Trophoblast cell (in vitro differentiated cells and primary cell): ENCODE measurements around the gene FHOD3.

ENCODE experiments used
- DNase-seq, 2 donors: peaks; one replicate each; pipeline ENCODE4 v3.0.0-alpha.2; 2016
- H2AFZ ChIP-seq: 2 replicates; pipeline ENCODE4 v1.6.1; 2013; ENCODE audit warnings: low read length, moderate library complexity, mild to moderate bottlenecking; ENCODE audit not compliant: insufficient read depth, poor library complexity
- H2AK5ac ChIP-seq: 2 replicates; pipeline ENCODE4 v1.6.1; 2013; ENCODE audit warnings: mild to moderate bottlenecking, low read length
- H2BK120ac ChIP-seq: 2 replicates; pipeline ENCODE4 v1.6.1; 2013; ENCODE audit warnings: low read length, mild to moderate bottlenecking, moderate library complexity; ENCODE audit not compliant: insufficient read depth, poor library complexity
- H2BK12ac ChIP-seq: 2 replicates; pipeline ENCODE4 v1.6.1; 2013; ENCODE audit warnings: mild to moderate bottlenecking, low read length, moderate library complexity
- H2BK5ac ChIP-seq: 2 replicates; pipeline ENCODE4 v1.6.1; 2013; ENCODE audit warnings: low read length, low read depth, moderate library complexity, mild to moderate bottlenecking; ENCODE audit not compliant: poor library complexity
- H3K14ac ChIP-seq: 2 replicates; pipeline ENCODE4 v1.6.1; 2013; ENCODE audit warnings: mild to moderate bottlenecking, low read length
- H3K18ac ChIP-seq: 2 replicates; pipeline ENCODE4 v1.6.1; 2013; ENCODE audit warnings: mild to moderate bottlenecking, low read length
- H3K23ac ChIP-seq: 2 replicates; pipeline ENCODE4 v1.6.1; 2013; ENCODE audit warnings: low read length
- H3K27ac ChIP-seq: 2 replicates; pipeline ENCODE4 v1.5.1; 2013; ENCODE audit warnings: low read depth, mild to moderate bottlenecking, inconsistent platforms, low read length, moderate library complexity
- H3K27me3 ChIP-seq: 2 replicates; pipeline ENCODE4 v1.6.1; 2013; ENCODE audit warnings: inconsistent platforms, mild to moderate bottlenecking, low read length, moderate library complexity; ENCODE audit not compliant: insufficient read depth
- H3K36me3 ChIP-seq, 2 experiments: 1 replicate in 1 of 2; 2 replicates in 1 of 2; pipeline ENCODE4 v1.6.1; 2013; ENCODE audit warnings: low read length in 2 of 2, mild to moderate bottlenecking in 2 of 2, moderate library complexity in 1 of 2; ENCODE audit not compliant: insufficient read depth in 2 of 2, control insufficient read depth in 1 of 2
- H3K4ac ChIP-seq: 2 replicates; pipeline ENCODE4 v1.6.1; 2013; ENCODE audit warnings: low read depth, mild to moderate bottlenecking, low read length, moderate library complexity
- H3K4me1 ChIP-seq, 2 experiments: 1 replicate in 1 of 2; 2 replicates in 1 of 2; pipeline ENCODE4 v1.6.1; 2013; ENCODE audit warnings: low read length in 2 of 2, mild to moderate bottlenecking in 2 of 2, moderate library complexity in 1 of 2; ENCODE audit not compliant: insufficient read depth in 2 of 2, control insufficient read depth in 1 of 2
- H3K4me2 ChIP-seq: 2 replicates; pipeline ENCODE4 v1.6.1; 2013; ENCODE audit warnings: inconsistent platforms, mild to moderate bottlenecking, low read length, moderate library complexity
- H3K4me3 ChIP-seq: 2 replicates; pipeline ENCODE4 v1.5.1; 2013; ENCODE audit warnings: mild to moderate bottlenecking, low read depth, low read length, inconsistent platforms
- H3K79me1 ChIP-seq: one replicate; pipeline ENCODE4 v1.6.1; 2013; ENCODE audit warnings: low read length
- H3K79me2 ChIP-seq: 2 replicates; pipeline ENCODE4 v1.6.1; 2013; ENCODE audit warnings: low read length, mild to moderate bottlenecking; ENCODE audit not compliant: control insufficient read depth, insufficient read depth, poor library complexity
- H3K9ac ChIP-seq: 2 replicates; pipeline ENCODE4 v1.6.1; 2013; ENCODE audit warnings: mild to moderate bottlenecking, low read length
- H3K9me3 ChIP-seq: 2 replicates; pipeline ENCODE4 v1.6.1; 2013; ENCODE audit warnings: low read depth, mild to moderate bottlenecking, control low read depth, inconsistent platforms, low read length; ENCODE audit not compliant: insufficient read depth
- H4K12ac ChIP-seq: 2 replicates; pipeline ENCODE4 v1.6.1; 2013; ENCODE audit warnings: low read depth, mild to moderate bottlenecking, low read length, moderate library complexity
- H4K8ac ChIP-seq: 2 replicates; pipeline ENCODE4 v1.6.1; 2013; ENCODE audit warnings: low read depth, mild to moderate bottlenecking, low read length, moderate library complexity
- H4K91ac ChIP-seq: one replicate; pipeline ENCODE4 v1.6.1; 2013; ENCODE audit warnings: low read depth, mild to moderate bottlenecking, low read length, moderate library complexity
- WGBS: extraction: QIAGEN DNeasy Blood & Tissue Kit; methylation state at CpG from one replicate; pipeline ENCODE4 v1.1.7; 2013; ENCODE audit warnings: missing lambda C conversion rate; ENCODE audit not compliant: insufficient read length, insufficient coverage; ENCODE audit errors: extremely low coverage; 5-methylcytosine and 5-hydroxymethylcytosine counted together

Gene FHOD3

GRCh38 chr18:36665952-36666351, 368.4 kb downstream of the FHOD3 start:
- H3K27ac ChIP-seq: no peak overlapping the region
- H4K91ac ChIP-seq: no peak overlapping the region
- no peak for DNase-seq
- no peak overlapping the region for H3K9ac ChIP-seq
- H3K14ac ChIP-seq: no peak overlapping the region
- no peak overlapping the region for H2BK12ac ChIP-seq
- H2BK120ac ChIP-seq: no peak overlapping the region
- no peaks in the 10 kb centered on the region for H3K79me2 ChIP-seq
- H4K8ac ChIP-seq: no peak overlapping the region
- no peak overlapping the region for H3K4me3 ChIP-seq
- peak overlapping the region; percentile 86 for H3K23ac ChIP-seq
- no peak overlapping the region for H3K4ac ChIP-seq
- no peaks in the 10 kb centered on the region for H3K27me3 ChIP-seq
- no peak overlapping the region for H2BK5ac ChIP-seq
- no peak overlapping the region for H2AFZ ChIP-seq
- no peaks in the 10 kb centered on the region for H3K79me1 ChIP-seq
- peaks cover 5 to 10% of the 10 kb centered on the region in 2 experiments for H3K36me3 ChIP-seq
- H2AK5ac ChIP-seq: no peak overlapping the region
- no peak overlapping the region for H3K18ac ChIP-seq
- WGBS: no CpG with 5 or more reads among the region's 1 CpG
- no peak overlapping the region for H4K12ac ChIP-seq
- no peak overlapping the region for H3K4me2 ChIP-seq
- no peaks in the 10 kb centered on the region for H3K4me1 ChIP-seq
- H3K9me3 ChIP-seq: no peaks in the 10 kb centered on the region

GRCh38 chr18:36667811-36668210, 370.3 kb downstream of the FHOD3 start:
- H3K4me3 ChIP-seq: no peak overlapping the region
- no peaks in the 10 kb centered on the region for H3K4me1 ChIP-seq
- no peak overlapping the region for H2AFZ ChIP-seq
- no peak overlapping the region for H3K4ac ChIP-seq
- H3K79me2 ChIP-seq: no peaks in the 10 kb centered on the region
- no peak overlapping the region for H2BK5ac ChIP-seq
- H3K4me2 ChIP-seq: no peak overlapping the region
- H3K27me3 ChIP-seq: no peaks in the 10 kb centered on the region
- no peak overlapping the region for H4K91ac ChIP-seq
- H3K79me1 ChIP-seq: no peaks in the 10 kb centered on the region
- H3K27ac ChIP-seq: no peak overlapping the region
- H4K8ac ChIP-seq: no peak overlapping the region
- no peaks in the 10 kb centered on the region for H3K9me3 ChIP-seq
- no peak overlapping the region for H3K18ac ChIP-seq
- WGBS: no CpG with 5 or more reads among the region's 1 CpG
- no peak for DNase-seq
- no peak overlapping the region for H3K14ac ChIP-seq
- no peak overlapping the region for H2BK12ac ChIP-seq
- H3K23ac ChIP-seq: no peak overlapping the region
- peaks cover 5 to 6% of the 10 kb centered on the region in 2 experiments for H3K36me3 ChIP-seq
- H2AK5ac ChIP-seq: no peak overlapping the region
- H3K9ac ChIP-seq: no peak overlapping the region
- no peak overlapping the region for H2BK120ac ChIP-seq
- H4K12ac ChIP-seq: no peak overlapping the region

- Histone ChIP-seq H3K23ac (no peak overlapping the region), H3K4me3 (no peak overlapping the region), H3K9me3 (no peaks in the 10 kb centered on the region), H3K9ac (no peak overlapping the region), H4K91ac (no peak overlapping the region), H4K8ac (no peak overlapping the region), H3K27ac (no peak overlapping the region), H2AK5ac (no peak overlapping the region), H2BK5ac (no peak overlapping the region), H3K79me1 (no peaks in the 10 kb centered on the region), H2BK120ac (no peak overlapping the region), H3K14ac (no peak overlapping the region), H2AFZ (no peak overlapping the region), H3K4me1 (no peaks in the 10 kb centered on the region), H4K12ac (no peak overlapping the region), H3K4ac (no peak overlapping the region), H3K4me2 (no peak overlapping the region), H3K18ac (no peak overlapping the region), H3K36me3 (peaks cover 5 to 6% of the 10 kb centered on the region in 2 experiments), H2BK12ac (no peak overlapping the region), H3K79me2 (no peaks in the 10 kb centered on the region), H3K27me3 (no peaks in the 10 kb centered on the region)
- no peak for DNase-seq
- no CpG with 5 or more reads among the region's 1 CpG for WGBS
Measured at GRCh38 chr18:36668349-36668748, 370.8 kb downstream of the FHOD3 start.

GRCh38 chr18:36672437-36673344, 375.2 kb downstream of the FHOD3 start:
- no peak overlapping the region for H4K91ac ChIP-seq
- no peak overlapping the region for H2BK120ac ChIP-seq

More at GRCh38 chr18:36672437-36673344, 375.2 kb downstream of the FHOD3 start:
- H2AK5ac ChIP-seq: no peak overlapping the region
- H3K9me3 ChIP-seq: no peaks in the 10 kb centered on the region
- no peak overlapping the region for H3K4me2 ChIP-seq
- H3K23ac ChIP-seq: no peak overlapping the region
- H3K4me3 ChIP-seq: no peak overlapping the region
- no peak overlapping the region for H3K9ac ChIP-seq
- peaks cover 5 to 7% of the 10 kb centered on the region in 2 experiments for H3K36me3 ChIP-seq
- H4K8ac ChIP-seq: no peak overlapping the region
- H2BK12ac ChIP-seq: no peak overlapping the region
- no peak overlapping the region for H3K27ac ChIP-seq
- H2BK5ac ChIP-seq: no peak overlapping the region
- H2AFZ ChIP-seq: no peak overlapping the region
- H4K12ac ChIP-seq: no peak overlapping the region
- H3K4me1 ChIP-seq: no peaks in the 10 kb centered on the region
- DNase-seq: no peak
- no peak overlapping the region for H3K4ac ChIP-seq
- H3K18ac ChIP-seq: no peak overlapping the region
- H3K79me1 ChIP-seq: no peaks in the 10 kb centered on the region
- H3K14ac ChIP-seq: no peak overlapping the region
- H3K27me3 ChIP-seq: no peaks in the 10 kb centered on the region
- no CpG with 5 or more reads among the region's 11 CpGs for whole genome bisulfite sequencing
- no peaks in the 10 kb centered on the region for H3K79me2 ChIP-seq
